Measurements from ENCODE around the gene LRRC75A.

Gene LRRC75A

DNA sequence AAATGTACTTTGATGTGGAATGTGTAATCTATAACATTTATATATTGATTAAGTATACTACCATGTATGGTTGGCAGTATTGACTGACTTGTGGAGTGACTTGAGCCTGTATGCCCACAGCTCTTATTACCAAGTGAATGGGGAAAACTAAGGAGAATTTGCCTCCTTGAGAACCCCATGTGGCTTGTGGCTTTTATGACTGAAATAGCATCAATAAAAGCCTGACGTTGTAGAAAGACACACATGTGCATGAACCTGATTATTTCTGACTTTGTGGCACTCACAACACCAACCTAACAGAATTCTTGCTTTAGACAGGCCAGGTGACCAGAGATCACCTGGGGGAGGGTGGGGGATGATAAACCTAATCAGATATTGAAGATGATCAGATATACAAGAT, 2.1 kb upstream of the LRRC75A start:
- Histone ChIP-seq H3K27me3 (ENCODE audit: control insufficient read depth in 2 of 2, insufficient read depth in 2 of 2, low read length in 2 of 2) (peaks cover 0 to 3% of the 10 kb centered on the region in 2 donors), H3K4me1 (ENCODE audit: control insufficient read depth in 2 of 2, insufficient read depth in 2 of 2, low read length in 2 of 2) (peaks cover 20 to 22% of the 10 kb centered on the region in 2 donors), H3K27ac (ENCODE audit: low read depth in 2 of 2, low read length in 2 of 2) (no peak overlapping the region), H3K9ac (ENCODE audit: low read depth in 1 of 2, low read length in 2 of 2) (no peak overlapping the region), H3K36me3 (ENCODE audit: control insufficient read depth in 2 of 2, insufficient read depth in 2 of 2, low read length in 2 of 2) (no peaks in the 10 kb centered on the region), H3K9me3 (ENCODE audit: control insufficient read depth in 2 of 2, low read length in 2 of 2) (no peaks in the 10 kb centered on the region), H3K4me3 (ENCODE audit: low read length in 2 of 2) (no peak overlapping the region)

DNA sequence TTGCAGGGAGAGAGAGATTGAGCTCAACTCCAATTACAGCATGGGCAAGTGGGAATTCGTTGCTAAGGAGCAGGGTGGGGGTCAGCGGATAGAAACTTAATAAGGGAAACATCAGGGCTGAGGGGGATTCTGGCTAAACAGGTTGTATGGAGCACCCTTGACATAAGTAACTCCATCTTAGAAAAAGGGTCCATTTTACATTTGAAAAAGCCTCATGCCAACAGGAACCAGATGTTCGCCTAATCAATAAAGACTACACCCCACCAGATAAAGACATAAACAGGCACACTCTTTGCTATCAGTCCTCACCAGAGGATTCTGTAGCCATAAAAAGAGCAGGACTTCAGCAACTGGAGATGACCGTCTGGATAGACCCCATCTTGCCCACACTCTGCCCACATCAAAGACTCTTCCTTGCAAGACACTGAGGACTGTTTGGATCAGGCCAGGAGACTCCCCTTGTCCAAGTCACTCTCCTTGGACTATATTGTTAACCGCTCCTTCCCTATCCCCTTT, 1.6 kb upstream of the LRRC75A start:
- peaks cover 25 to 27% of the 10 kb centered on the region in 2 donors for H3K4me1 ChIP-seq (ENCODE audit: control insufficient read depth in 2 of 2, insufficient read depth in 2 of 2, low read length in 2 of 2)
- H3K9me3 ChIP-seq (ENCODE audit: control insufficient read depth in 2 of 2, low read length in 2 of 2): no peaks in the 10 kb centered on the region
- peaks cover 0 to 3% of the 10 kb centered on the region in 2 donors for H3K27me3 ChIP-seq (ENCODE audit: control insufficient read depth in 2 of 2, insufficient read depth in 2 of 2, low read length in 2 of 2)
- H3K9ac ChIP-seq (ENCODE audit: low read depth in 1 of 2, low read length in 2 of 2): no peak overlapping the region
- H3K36me3 ChIP-seq (ENCODE audit: control insufficient read depth in 2 of 2, insufficient read depth in 2 of 2, low read length in 2 of 2): no peaks in the 10 kb centered on the region
- no peak overlapping the region for H3K4me3 ChIP-seq (ENCODE audit: low read length in 2 of 2)
- no peak overlapping the region for H3K27ac ChIP-seq (ENCODE audit: low read depth in 2 of 2, low read length in 2 of 2)

DNA sequence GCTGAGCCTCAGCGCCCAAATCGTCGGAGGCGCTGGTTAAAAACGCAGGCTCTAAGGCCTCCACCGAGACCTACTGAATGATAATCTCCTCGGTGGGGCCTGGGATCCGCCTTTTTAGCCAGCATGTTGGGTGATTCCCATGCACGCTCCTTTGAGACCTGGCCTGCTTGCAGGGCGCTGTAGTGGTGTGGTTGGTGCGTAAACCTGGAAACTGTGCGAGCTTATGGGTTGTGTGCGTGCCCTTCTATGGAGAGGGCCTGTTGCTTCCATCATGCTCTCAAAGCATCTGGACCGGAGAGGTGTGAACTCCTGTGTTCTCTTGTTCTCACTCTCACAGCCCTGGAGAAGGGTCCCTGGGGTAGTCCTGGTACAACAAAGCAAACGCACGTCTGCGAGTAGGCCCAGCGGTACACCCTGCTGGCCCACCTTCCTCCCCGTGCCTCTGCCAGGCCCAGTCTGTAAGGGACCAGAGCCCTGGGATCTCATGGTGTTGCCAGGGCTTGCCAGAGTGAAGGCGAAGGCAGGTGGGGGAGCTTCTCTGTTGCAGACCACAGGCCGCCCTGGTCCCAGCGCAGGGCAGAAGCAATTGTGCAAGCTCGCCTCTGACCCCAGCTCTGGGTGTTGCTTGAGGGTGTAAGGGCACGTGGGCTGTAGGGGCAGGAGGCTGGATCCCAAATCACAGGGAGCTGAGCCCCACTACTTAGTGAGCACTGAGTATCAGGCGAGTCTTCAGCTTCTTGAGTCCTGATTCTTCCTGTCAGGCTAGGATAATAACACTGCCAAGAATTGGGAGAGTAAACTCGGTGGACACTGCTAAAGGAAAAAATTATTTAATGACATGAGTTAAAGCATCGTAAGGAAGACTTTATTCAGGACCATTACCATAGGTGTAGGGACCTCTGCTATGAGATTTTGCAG, 879 bp upstream of the LRRC75A start:
- Histone ChIP-seq H3K27ac (ENCODE audit: low read depth in 2 of 2, low read length in 2 of 2) (no peak overlapping the region), H3K4me3 (ENCODE audit: low read length in 2 of 2) (peak overlapping the region; percentile 59 to 60)

DNA sequence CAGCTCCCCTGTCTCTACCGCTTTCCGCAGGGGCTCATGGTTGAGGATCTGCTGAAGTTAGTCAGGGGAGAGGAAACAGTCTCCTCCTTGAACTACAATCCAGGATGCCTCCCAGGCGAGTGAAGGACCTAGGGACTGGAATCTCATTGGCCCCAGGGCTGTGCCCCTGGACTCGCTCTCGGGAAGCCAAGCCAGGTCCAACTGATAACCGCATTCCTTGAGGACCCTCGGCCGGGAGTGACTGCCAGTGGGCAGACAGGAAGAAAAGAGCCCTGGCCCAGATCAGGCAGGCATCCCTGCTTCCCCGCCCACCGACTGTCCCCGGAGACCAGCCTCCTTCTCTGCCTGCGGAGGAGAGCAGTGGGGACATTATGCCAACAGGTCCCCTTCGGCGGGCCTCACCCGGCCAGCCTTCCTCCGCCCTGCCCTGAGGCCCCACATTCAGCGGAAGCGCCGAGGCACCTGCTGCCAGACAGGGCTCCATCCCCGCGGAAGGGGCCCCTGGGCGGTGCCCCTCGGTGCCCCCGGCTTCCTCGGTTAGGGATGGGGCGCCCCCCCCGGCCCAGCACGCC, 776 bp downstream of the LRRC75A start:
- Histone ChIP-seq H3K4me1 (ENCODE audit: control insufficient read depth in 2 of 2, insufficient read depth in 2 of 2, low read length in 2 of 2) (peaks cover 49% of the 10 kb centered on the region in 2 donors), H3K27ac (ENCODE audit: low read depth in 2 of 2, low read length in 2 of 2) (peak overlapping the region; percentile 72 to 81)

More for the DNA sequence above, 879 bp upstream of the LRRC75A start:
- no peaks in the 10 kb centered on the region for H3K9me3 ChIP-seq (ENCODE audit: control insufficient read depth in 2 of 2, low read length in 2 of 2)
- H3K9ac ChIP-seq (ENCODE audit: low read depth in 1 of 2, low read length in 2 of 2): peak overlapping the region in 1 of 2 donors; percentile 73
- H3K36me3 ChIP-seq (ENCODE audit: control insufficient read depth in 2 of 2, insufficient read depth in 2 of 2, low read length in 2 of 2): no peaks in the 10 kb centered on the region
- H3K27me3 ChIP-seq (ENCODE audit: control insufficient read depth in 2 of 2, insufficient read depth in 2 of 2, low read length in 2 of 2): peaks cover 0 to 3% of the 10 kb centered on the region in 2 donors
- H3K4me1 ChIP-seq (ENCODE audit: control insufficient read depth in 2 of 2, insufficient read depth in 2 of 2, low read length in 2 of 2): peaks cover 32% of the 10 kb centered on the region in 2 donors

DNA sequence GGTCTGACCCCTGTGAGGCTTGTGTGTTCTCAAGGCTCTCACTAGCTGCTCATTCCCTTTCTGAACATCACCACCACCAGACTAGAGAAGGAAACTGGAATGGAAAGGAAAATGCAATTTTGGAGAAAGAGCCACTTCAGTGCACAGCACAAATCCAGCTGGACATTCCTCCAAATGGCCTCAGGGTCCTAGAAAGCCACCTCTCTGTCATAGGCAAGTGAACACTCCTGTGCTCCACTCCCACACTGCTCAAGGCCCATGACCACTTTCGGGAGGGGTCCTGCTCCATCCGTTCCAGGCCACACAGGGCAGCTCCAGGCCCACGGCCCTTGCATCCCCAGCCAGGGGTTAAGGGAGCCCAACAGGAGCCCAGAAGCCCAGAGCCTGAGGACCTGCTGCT, 2.6 kb downstream of the LRRC75A start:
- peak overlapping the region in 1 of 2 donors; percentile 43 for H3K4me3 ChIP-seq (ENCODE audit: low read length in 2 of 2)
- H3K4me1 ChIP-seq (ENCODE audit: control insufficient read depth in 2 of 2, insufficient read depth in 2 of 2, low read length in 2 of 2): peaks cover 56 to 67% of the 10 kb centered on the region in 2 donors
- H3K36me3 ChIP-seq (ENCODE audit: control insufficient read depth in 2 of 2, insufficient read depth in 2 of 2, low read length in 2 of 2): no peaks in the 10 kb centered on the region
- H3K27ac ChIP-seq (ENCODE audit: low read depth in 2 of 2, low read length in 2 of 2): peak overlapping the region in 1 of 2 donors; percentile 94
- peak overlapping the region in 1 of 2 donors; percentile 76 for H3K9ac ChIP-seq (ENCODE audit: low read depth in 1 of 2, low read length in 2 of 2)
- peaks cover 0 to 3% of the 10 kb centered on the region in 2 donors for H3K27me3 ChIP-seq (ENCODE audit: control insufficient read depth in 2 of 2, insufficient read depth in 2 of 2, low read length in 2 of 2)
- H3K9me3 ChIP-seq (ENCODE audit: control insufficient read depth in 2 of 2, low read length in 2 of 2): no peaks in the 10 kb centered on the region

More for the DNA sequence above, 776 bp downstream of the LRRC75A start:
- Histone ChIP-seq H3K9ac (ENCODE audit: low read depth in 1 of 2, low read length in 2 of 2) (peak overlapping the region; percentile 83 to 89), H3K4me3 (ENCODE audit: low read length in 2 of 2) (peak overlapping the region; percentile 81 to 84), H3K36me3 (ENCODE audit: control insufficient read depth in 2 of 2, insufficient read depth in 2 of 2, low read length in 2 of 2) (no peaks in the 10 kb centered on the region), H3K27me3 (ENCODE audit: control insufficient read depth in 2 of 2, insufficient read depth in 2 of 2, low read length in 2 of 2) (peaks cover 0 to 3% of the 10 kb centered on the region in 2 donors), H3K9me3 (ENCODE audit: control insufficient read depth in 2 of 2, low read length in 2 of 2) (no peaks in the 10 kb centered on the region)

DNA sequence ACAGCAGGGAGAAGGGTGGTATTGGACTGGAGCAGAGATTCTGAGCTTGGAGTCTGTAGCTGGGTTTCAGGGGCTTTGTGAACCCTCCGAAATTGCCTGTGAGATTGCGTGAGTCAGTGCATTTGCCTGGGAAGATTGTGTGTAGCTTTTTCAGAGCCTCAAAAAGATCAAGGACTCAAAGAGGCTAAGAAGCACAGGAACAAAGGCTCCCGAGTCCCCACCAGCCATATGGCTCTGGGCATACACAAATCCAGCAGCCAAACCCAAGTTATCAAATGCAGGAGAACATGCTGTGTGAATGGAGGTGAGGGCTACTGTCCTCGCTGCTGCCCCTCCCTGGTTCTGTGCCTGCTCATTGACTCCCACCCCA, 3.0 kb downstream of the LRRC75A start:
- H3K27me3 ChIP-seq (ENCODE audit: control insufficient read depth in 2 of 2, insufficient read depth in 2 of 2, low read length in 2 of 2): peaks cover 0 to 3% of the 10 kb centered on the region in 2 donors
- H3K36me3 ChIP-seq (ENCODE audit: control insufficient read depth in 2 of 2, insufficient read depth in 2 of 2, low read length in 2 of 2): no peaks in the 10 kb centered on the region
- H3K9me3 ChIP-seq (ENCODE audit: control insufficient read depth in 2 of 2, low read length in 2 of 2): no peaks in the 10 kb centered on the region
- peak overlapping the region; percentile 1 to 20 for H3K4me3 ChIP-seq (ENCODE audit: low read length in 2 of 2)
- peak overlapping the region; percentile 17 to 76 for H3K9ac ChIP-seq (ENCODE audit: low read depth in 1 of 2, low read length in 2 of 2)
- H3K27ac ChIP-seq (ENCODE audit: low read depth in 2 of 2, low read length in 2 of 2): peak overlapping the region; percentile 93 to 94
- peaks cover 55 to 66% of the 10 kb centered on the region in 2 donors for H3K4me1 ChIP-seq (ENCODE audit: control insufficient read depth in 2 of 2, insufficient read depth in 2 of 2, low read length in 2 of 2)

DNA sequence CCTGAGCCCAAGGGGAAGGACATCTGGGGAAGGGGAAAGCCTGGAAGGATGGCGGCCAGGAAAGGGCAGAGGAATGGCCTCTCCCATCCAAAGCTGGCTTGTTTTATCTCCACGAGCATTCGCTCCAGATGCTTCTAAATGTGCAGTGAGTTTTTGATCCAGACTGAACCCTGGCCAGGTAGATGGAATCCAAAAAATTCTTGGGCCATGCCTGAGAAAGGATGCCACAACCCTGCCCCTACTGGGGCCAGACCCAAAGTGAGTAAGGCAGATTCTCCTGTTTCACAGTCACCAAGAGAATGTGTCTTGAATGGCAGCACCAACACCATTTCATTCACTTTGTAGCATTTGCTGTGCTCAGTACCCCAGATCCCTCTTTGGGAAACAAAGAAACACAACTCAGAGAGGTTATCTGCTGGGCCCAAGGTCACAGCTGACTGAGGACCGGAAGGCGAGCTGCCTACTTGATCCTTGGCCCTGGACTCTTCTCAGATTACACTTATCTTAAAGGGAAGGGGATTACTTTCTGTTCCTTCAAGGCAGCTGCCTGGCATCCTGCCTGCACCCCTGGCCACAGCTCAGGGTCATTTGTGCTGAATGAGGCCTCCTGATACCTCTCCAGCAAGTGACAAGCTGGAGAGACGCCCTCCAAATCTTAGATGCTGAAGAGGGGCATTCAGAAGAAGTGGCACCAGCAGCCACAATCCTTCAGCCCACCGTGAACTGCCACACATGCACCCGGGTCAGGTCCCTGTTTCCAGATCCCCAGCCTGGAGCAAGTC, 3.6 kb downstream of the LRRC75A start:
- Histone ChIP-seq H3K36me3 (ENCODE audit: control insufficient read depth in 2 of 2, insufficient read depth in 2 of 2, low read length in 2 of 2) (no peaks in the 10 kb centered on the region), H3K9me3 (ENCODE audit: control insufficient read depth in 2 of 2, low read length in 2 of 2) (no peaks in the 10 kb centered on the region), H3K27ac (ENCODE audit: low read depth in 2 of 2, low read length in 2 of 2) (peak overlapping the region; percentile 93 to 94), H3K4me3 (ENCODE audit: low read length in 2 of 2) (peak overlapping the region in 1 of 2 donors; percentile 20), H3K27me3 (ENCODE audit: control insufficient read depth in 2 of 2, insufficient read depth in 2 of 2, low read length in 2 of 2) (peaks cover 0 to 3% of the 10 kb centered on the region in 2 donors), H3K4me1 (ENCODE audit: control insufficient read depth in 2 of 2, insufficient read depth in 2 of 2, low read length in 2 of 2) (peaks cover 55 to 65% of the 10 kb centered on the region in 2 donors), H3K9ac (ENCODE audit: low read depth in 1 of 2, low read length in 2 of 2) (peak overlapping the region; percentile 17 to 76)

DNA sequence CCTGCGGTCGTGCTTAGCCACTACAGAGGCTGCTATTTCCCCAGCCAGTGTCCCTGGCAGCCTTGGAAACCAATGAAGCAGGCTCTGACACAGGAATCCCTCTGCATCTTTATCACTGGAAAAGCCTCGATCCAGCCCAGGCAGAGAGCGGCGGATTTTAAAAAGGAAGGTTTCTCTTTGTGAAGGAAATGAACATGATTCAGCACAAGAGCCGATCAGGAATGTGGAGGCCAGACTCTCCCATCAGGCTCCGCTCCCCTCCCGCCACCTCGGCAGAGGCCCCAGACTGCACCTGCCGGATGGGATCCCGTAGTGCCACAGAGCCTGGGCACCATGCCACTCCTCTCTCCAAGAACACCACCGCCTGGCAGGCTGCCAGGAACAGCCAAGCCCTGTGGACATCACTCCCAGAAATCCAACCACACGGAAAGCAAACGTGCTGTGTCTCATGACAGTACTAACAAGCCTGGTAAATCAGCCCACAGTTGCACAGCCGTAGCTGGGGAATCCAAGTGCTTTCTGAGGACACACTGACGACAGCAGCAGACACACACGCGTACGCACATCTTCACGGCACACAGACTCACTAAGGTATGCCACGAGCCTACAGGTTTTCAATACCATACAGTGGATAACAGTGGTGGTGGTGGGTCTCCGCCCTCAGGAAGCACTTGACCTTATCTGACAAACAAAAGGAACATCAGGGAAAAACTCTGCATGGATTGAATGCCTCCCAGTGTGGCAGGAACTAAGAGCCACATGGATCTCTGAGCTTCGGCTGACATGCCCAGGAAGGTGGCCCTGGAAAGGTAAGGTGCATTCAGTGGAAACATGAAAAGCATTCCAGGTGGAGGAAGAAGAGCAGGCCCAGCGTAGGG, 5.4 kb downstream of the LRRC75A start:
- peak overlapping the region; percentile 33 to 46 for H3K4me3 ChIP-seq (ENCODE audit: low read length in 2 of 2)
- H3K4me1 ChIP-seq (ENCODE audit: control insufficient read depth in 2 of 2, insufficient read depth in 2 of 2, low read length in 2 of 2): peaks cover 50 to 65% of the 10 kb centered on the region in 2 donors
- H3K36me3 ChIP-seq (ENCODE audit: control insufficient read depth in 2 of 2, insufficient read depth in 2 of 2, low read length in 2 of 2): peaks cover 0 to 4% of the 10 kb centered on the region in 2 donors
- peak overlapping the region; percentile 75 to 76 for H3K9ac ChIP-seq (ENCODE audit: low read depth in 1 of 2, low read length in 2 of 2)
- peak overlapping the region; percentile 93 to 94 for H3K27ac ChIP-seq (ENCODE audit: low read depth in 2 of 2, low read length in 2 of 2)
- peaks cover 0 to 3% of the 10 kb centered on the region in 2 donors for H3K27me3 ChIP-seq (ENCODE audit: control insufficient read depth in 2 of 2, insufficient read depth in 2 of 2, low read length in 2 of 2)
- no peaks in the 10 kb centered on the region for H3K9me3 ChIP-seq (ENCODE audit: control insufficient read depth in 2 of 2, low read length in 2 of 2)

Data from mucosa of rectum (tissue), 2 donors.